Activated naive CD8-positive, alpha-beta T cell treated with anti-CD3 and anti-CD28 coated beads, Interleukin-2, amount 10 ng/mL, durations not matched to agents 7 days and 5 days (primary cell): ENCODE results near the gene HMGB4. TPM values are rescaled to one million over a fixed set of nuclear protein-coding genes. Genes with fewer than 3 reads are reported as not detected.

ENCODE experiments used
- ATAC-seq: fragments of 150-1000 bp; cut with Tn5 transposase; one replicate; pipeline ENCODE4 v1.10.0; 2021; ENCODE audit warnings: low read depth, moderate library complexity
- POLR2A ChIA-PET: fragments of 350-600 bp; sonication (Branson Sonifier 250); formaldehyde crosslinking; loops from one replicate; lab custom pipeline; 2021; ENCODE audit warnings: antibody characterized with exemption; lab: Charles Lee
- DNase-seq: peaks from one replicate; pipeline ENCODE4 v3.0.0; 2021
- H3K27ac Mint-ChIP-seq: one replicate; pipeline ENCODE4 v1.8.0; 2022; ENCODE audit warnings: mild to moderate bottlenecking, mixed read lengths
- H3K27me3 Mint-ChIP-seq: one replicate; pipeline ENCODE4 v1.8.0; 2022; ENCODE audit warnings: mild to moderate bottlenecking, moderate library complexity, mixed read lengths
- H3K36me3 Mint-ChIP-seq: one replicate; pipeline ENCODE4 v1.8.0; 2021; ENCODE audit warnings: mild to moderate bottlenecking, mixed read lengths
- H3K4me1 Mint-ChIP-seq: one replicate; pipeline ENCODE4 v1.8.0; 2021; ENCODE audit warnings: mixed read lengths
- H3K4me3 Mint-ChIP-seq: one replicate; pipeline ENCODE4 v1.8.0; 2022; ENCODE audit warnings: mild to moderate bottlenecking, moderate library complexity, mixed read lengths
- H3K9me3 Mint-ChIP-seq: one replicate; pipeline ENCODE4 v1.8.0; 2021; ENCODE audit warnings: mixed read lengths
- total RNA-seq, 2 experiments: library from RNA; stranded (reverse); gene quantifications; one replicate each; pipeline ENCODE4 v1.2.3, GENCODE V29; 2021

Gene HMGB4
- total RNA-seq, 2 experiments from 2014 or later, result not detected

DNA sequence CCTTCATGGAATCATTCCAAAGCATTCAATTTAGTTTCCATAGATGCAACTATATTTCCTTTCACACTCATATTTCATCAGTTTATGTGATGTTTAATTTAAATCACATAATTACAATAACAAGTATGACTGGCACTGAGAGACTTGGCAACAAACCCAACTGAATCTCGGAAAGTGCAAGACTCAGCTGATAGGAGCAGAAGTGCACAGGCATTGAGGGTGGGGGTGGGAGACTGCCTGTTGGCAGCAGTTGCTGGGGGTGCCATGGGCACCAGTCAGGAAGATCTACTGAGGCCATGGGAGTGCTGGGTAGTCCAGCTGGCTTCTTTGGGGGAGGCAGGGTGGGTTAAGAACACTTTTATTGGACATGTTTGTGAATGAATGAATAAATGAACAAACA is 10.4 kb upstream of the HMGB4 start:
- Mint-ChIP-seq H3K27me3 (peaks cover 2% of the 10 kb centered on the region), H3K36me3 (no peaks in the 10 kb centered on the region), H3K4me1 (no peaks in the 10 kb centered on the region), H3K27ac (no peak overlapping the region), H3K4me3 (no peak overlapping the region), H3K9me3 (no peaks in the 10 kb centered on the region)
- ATAC-seq (no peak), DNase-seq (no peak)
- POLR2A ChIA-PET, result interaction anchor here (0.6 kb wide), 1 partner anchor 152 kb away, joined by 3 read pairs; no protein-coding TSS in a partner anchor

DNA sequence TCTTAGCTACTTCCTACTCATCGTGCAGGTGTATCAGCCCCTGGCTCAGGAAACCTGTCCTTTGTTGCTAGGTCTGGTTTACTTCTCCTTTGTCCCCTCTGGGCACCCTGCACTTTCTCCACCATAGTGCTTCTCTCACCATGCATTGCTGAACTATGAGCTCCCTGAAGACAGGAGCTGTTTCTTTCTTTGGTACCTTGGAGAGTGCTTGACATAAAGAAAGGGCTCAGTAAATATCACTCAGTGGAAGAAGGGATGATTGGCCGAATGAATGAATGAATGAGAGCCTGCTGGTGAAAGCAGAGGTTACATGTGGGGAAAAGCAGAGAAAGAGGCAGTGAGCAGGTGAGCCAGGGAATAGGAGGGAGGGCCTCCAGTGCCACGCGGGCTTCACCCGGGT is 9.8 kb upstream of the HMGB4 start:
- Mint-ChIP-seq H3K27ac (no peak overlapping the region), H3K27me3 (peaks cover 2% of the 10 kb centered on the region), H3K4me1 (no peaks in the 10 kb centered on the region), H3K36me3 (no peaks in the 10 kb centered on the region), H3K9me3 (no peaks in the 10 kb centered on the region), H3K4me3 (no peak overlapping the region)
- ATAC-seq (no peak), DNase-seq (no peak)
- POLR2A ChIA-PET, result no interaction called here

DNA sequence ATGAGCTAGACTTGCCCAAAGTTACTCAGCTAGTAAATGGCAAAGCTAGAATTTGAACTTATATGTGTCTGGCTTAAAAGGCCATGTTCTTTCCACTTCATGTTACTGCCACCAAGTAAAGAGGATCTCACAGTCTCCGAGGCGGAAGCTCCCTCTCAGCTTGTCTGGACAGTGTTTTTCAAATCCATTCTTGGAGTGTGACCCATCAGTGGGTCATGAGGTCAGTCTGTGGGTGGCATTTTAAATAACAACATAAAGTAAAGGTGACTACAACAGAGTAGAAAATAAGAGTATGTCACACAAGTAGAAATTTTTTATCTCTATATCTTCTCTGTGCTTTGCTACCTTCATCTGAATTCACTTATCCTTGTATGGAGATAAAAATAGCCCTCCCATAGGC is 3.2 kb upstream of the HMGB4 start:
- H3K27me3 Mint-ChIP-seq, result peaks cover 2% of the 10 kb centered on the region
- DNase-seq (no peak), ATAC-seq (no peak)
- POLR2A ChIA-PET, result no interaction called here
- H3K36me3 Mint-ChIP-seq, result no peaks in the 10 kb centered on the region
- H3K9me3 Mint-ChIP-seq, result no peaks in the 10 kb centered on the region
- no peaks in the 10 kb centered on the region for H3K4me1 Mint-ChIP-seq
- H3K27ac Mint-ChIP-seq, result no peak overlapping the region
- no peak overlapping the region for H3K4me3 Mint-ChIP-seq

DNA sequence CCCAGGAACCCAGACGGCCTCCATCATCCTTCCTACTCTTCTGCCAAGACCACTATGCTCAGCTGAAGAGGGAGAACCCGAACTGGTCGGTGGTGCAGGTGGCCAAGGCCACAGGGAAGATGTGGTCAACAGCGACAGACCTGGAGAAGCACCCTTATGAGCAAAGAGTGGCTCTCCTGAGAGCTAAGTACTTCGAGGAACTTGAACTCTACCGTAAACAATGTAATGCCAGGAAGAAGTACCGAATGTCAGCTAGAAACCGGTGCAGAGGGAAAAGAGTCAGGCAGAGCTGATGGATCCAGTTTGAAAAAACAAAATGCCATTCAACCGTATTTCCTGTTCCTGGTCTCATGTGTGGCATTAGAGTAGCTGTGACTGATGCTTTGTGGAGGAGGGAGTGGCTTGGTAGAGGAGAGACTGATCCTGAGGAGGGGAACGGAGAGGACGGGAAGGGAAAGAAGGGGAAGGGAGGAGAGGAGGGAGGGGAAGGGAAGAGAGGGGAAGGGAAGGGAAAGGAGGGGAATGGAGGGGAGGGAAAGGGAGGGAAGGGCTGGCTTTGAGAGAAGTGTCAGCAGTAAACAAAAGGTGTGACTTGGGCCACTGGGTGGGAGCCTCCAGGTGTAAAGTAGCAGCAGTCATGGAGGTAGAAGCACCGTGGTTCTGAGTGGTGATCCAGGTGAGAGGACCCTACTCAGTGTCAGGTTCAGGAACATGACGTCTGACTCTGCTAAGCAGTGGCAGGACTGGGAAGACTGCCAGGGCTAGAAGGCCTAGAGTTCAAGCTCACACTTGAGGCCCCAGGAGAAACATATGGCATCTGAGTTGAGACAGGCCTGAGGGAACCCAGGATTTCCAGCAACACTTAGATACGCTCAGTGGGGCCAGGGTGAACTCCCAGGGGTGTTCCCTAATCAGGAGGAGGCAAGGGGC is 846 bp downstream of the HMGB4 start:
- peaks cover 2% of the 10 kb centered on the region for H3K27me3 Mint-ChIP-seq
- H3K9me3 Mint-ChIP-seq, result no peaks in the 10 kb centered on the region
- DNase-seq (no peak), ATAC-seq (no peak)
- no peak overlapping the region for H3K27ac Mint-ChIP-seq
- peaks cover 6% of the 10 kb centered on the region for H3K4me1 Mint-ChIP-seq
- H3K4me3 Mint-ChIP-seq, result no peak overlapping the region
- no peaks in the 10 kb centered on the region for H3K36me3 Mint-ChIP-seq
- POLR2A ChIA-PET, result no interaction called here

DNA sequence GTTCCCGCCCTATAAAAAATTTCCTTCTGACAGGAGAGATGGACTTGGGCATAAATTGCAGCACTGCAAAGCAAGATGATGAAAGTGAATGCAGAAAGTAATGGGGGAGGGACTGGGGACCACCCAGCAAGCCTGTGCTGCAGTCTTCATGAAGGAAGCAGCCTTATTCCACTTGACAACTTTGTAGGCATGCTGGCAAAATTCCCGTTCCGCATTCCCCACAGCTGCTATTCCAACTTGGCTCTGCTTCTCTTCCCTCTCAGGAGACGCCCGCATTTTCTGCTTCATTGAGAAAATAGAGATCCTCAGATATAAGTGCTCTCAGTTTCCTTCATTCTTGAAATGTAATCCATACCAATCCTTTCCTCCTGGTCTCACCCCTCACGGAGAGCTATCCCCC is 2.4 kb downstream of the HMGB4 start:
- Mint-ChIP-seq H3K9me3 (no peaks in the 10 kb centered on the region), H3K4me3 (no peak overlapping the region), H3K27me3 (peaks cover 2% of the 10 kb centered on the region), H3K27ac (no peak overlapping the region), H3K36me3 (no peaks in the 10 kb centered on the region), H3K4me1 (peaks cover 6% of the 10 kb centered on the region)
- no peak for ATAC-seq
- POLR2A ChIA-PET, result no interaction called here
- no peak for DNase-seq

DNA sequence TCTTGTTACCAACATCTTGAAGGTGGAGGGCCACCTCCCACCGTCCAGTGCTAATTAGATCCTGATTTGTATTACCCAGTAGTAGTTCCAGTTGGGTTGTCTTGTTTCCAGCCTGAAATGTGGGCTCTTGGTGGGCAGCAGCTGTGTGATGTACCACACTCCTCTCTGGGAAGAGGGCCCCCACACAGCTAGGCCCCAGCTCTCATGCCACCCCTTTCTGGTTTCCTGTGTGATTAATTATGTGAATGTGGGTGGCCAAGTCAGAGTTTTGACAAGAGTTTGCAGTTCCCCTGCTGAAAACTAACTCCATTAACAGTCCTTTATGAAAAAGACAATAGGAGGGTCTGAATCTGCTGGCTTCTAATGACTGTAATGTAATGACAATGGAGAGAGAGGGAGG is 3.8 kb downstream of the HMGB4 start:
- no peak overlapping the region for H3K4me3 Mint-ChIP-seq
- ATAC-seq, result no peak
- no peak for DNase-seq
- H3K9me3 Mint-ChIP-seq, result no peaks in the 10 kb centered on the region
- H3K27me3 Mint-ChIP-seq, result peaks cover 2% of the 10 kb centered on the region
- no peaks in the 10 kb centered on the region for H3K36me3 Mint-ChIP-seq
- H3K27ac Mint-ChIP-seq, result no peak overlapping the region
- H3K4me1 Mint-ChIP-seq, result peaks cover 6% of the 10 kb centered on the region
- POLR2A ChIA-PET, result no interaction called here

DNA sequence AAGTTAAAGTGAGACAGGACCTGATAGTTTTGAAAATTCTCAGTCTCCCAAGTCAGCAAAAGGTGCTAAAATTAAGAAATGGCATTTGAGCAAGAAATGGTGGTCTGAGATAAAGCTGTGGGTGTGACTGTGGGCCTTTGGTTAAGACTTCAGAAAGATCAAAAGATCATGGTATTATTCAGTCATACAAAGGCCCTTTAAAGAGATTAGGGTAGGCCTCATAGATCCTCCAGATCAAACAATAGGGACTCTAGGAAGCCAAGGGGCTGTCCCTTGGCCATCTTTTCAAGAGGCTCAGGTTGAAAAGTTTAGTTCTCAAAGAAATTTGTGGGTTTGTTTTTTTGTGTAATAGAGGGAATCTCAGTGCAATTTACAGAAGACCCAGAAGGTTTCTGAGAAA is 8.4 kb downstream of the HMGB4 start:
- Mint-ChIP-seq H3K9me3 (peaks cover 2% of the 10 kb centered on the region), H3K27ac (no peak overlapping the region), H3K27me3 (peaks cover 8% of the 10 kb centered on the region), H3K4me3 (no peak overlapping the region), H3K36me3 (no peaks in the 10 kb centered on the region), H3K4me1 (peaks cover 6% of the 10 kb centered on the region)
- no peak for ATAC-seq
- POLR2A ChIA-PET, result no interaction called here
- no peak for DNase-seq

DNA sequence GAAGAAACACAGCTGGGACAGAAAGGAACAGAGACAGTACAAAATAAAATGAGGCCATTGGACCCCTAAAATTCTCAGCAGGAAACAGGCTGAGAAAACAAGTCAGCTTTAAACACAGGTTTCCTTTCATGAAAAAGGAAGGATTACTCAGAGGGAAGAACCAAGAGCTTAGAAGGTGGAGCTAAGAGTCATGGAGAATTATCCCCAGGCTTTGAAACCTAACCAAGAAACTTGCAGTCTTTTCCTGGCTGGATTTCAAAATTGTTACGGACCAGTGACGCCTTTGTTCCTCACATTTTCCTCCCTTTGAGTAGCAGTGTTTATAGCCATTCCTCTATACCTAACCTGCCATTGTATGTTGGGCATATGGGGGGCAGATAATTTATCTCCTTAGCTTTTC is 8.8 kb downstream of the HMGB4 start:
- Mint-ChIP-seq H3K27me3 (peaks cover 8% of the 10 kb centered on the region), H3K36me3 (no peaks in the 10 kb centered on the region), H3K4me1 (peaks cover 3% of the 10 kb centered on the region), H3K27ac (no peak overlapping the region), H3K9me3 (peaks cover 2% of the 10 kb centered on the region), H3K4me3 (no peak overlapping the region)
- DNase-seq (no peak), ATAC-seq (no peak)
- POLR2A ChIA-PET, result no interaction called here

DNA sequence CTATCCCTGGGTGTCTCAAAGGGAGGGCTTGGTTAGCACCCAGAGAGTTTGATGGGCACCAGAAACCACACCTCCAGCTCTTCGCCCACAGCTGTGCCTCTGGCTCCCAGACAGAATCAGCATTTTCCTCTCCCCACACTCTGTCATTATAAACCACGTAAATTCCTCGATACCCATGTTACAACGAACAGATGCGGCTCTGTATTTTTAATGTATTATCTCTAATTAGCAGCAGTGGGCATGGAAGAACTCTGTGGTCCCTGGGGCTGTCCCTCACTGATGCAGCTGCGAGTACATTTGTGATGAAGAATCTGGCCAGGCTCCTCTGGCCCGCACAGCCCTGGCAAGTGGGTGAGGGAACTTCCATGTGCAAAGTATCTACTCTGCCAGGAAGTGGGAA is 10.8 kb downstream of the HMGB4 start:
- peaks cover 2% of the 10 kb centered on the region for H3K9me3 Mint-ChIP-seq
- no peak for DNase-seq
- no peak for ATAC-seq
- no peaks in the 10 kb centered on the region for H3K36me3 Mint-ChIP-seq
- no peaks in the 10 kb centered on the region for H3K4me1 Mint-ChIP-seq
- H3K27me3 Mint-ChIP-seq, result peaks cover 8% of the 10 kb centered on the region
- H3K4me3 Mint-ChIP-seq, result no peak overlapping the region
- H3K27ac Mint-ChIP-seq, result no peak overlapping the region
- POLR2A ChIA-PET, result no interaction called here

DNA sequence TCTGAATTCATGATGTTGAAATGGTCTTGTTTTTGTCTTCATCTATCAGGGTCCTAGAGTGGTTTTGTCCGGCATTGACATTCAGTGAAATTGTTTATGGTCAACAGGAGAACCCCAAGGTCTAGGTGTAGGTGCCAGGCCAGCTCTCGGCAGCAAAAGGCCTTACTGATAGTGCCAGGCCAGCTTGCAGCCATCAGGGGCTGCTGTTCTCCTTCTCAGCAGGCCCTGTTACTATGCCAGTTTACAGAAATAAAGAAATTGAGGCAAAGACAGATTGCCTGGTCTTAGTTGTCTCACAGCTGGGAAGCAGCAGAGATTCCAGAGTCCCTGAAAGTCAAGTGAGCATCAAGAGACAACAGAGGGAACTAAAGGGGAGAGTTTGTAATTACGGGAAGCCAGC is 12.0 kb downstream of the HMGB4 start:
- Mint-ChIP-seq H3K27ac (no peak overlapping the region), H3K36me3 (no peaks in the 10 kb centered on the region), H3K27me3 (peaks cover 8% of the 10 kb centered on the region), H3K4me3 (no peak overlapping the region), H3K9me3 (peaks cover 2% of the 10 kb centered on the region), H3K4me1 (no peaks in the 10 kb centered on the region)
- POLR2A ChIA-PET, result no interaction called here
- DNase-seq, result no peak
- ATAC-seq, result no peak

DNA sequence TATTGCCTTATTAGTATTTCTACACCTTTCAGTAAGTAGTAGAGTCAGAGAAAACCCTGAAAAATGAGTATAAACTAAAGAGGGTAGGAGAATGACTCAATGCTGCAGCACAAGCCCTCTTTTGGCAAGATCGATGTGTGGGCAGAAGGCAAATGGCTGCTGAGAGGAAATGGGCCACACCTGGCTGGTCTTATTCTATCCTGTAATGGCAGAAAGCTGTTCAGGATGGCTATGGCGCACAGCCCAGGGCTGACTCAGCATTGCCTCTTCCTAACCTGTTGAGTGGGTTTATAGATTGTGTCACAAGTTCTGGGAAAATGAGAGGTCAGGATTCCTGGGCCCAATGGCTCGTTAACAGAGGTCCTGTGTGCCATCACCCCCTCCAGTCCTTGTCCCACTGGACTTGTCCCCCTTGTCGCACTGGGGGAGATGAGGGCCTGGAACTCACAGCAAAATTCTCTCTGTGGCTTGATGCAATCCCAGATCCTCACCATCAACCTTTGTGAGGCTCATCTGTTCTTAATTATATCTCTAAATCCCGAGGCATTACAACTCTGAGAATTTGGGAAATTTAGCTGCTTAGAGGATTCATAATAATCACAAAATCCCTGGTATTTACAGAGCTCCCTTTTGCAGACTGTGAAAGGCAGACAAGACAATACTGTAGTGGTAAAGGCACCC is 13.2 kb downstream of the HMGB4 start:
- H3K27me3 Mint-ChIP-seq, result peaks cover 8% of the 10 kb centered on the region
- DNase-seq, result no peak
- H3K4me1 Mint-ChIP-seq, result no peaks in the 10 kb centered on the region
- no peak overlapping the region for H3K27ac Mint-ChIP-seq
- no peak for ATAC-seq
- H3K4me3 Mint-ChIP-seq, result no peak overlapping the region
- POLR2A ChIA-PET, result no interaction called here
- no peaks in the 10 kb centered on the region for H3K36me3 Mint-ChIP-seq
- H3K9me3 Mint-ChIP-seq, result peaks cover 2% of the 10 kb centered on the region

DNA sequence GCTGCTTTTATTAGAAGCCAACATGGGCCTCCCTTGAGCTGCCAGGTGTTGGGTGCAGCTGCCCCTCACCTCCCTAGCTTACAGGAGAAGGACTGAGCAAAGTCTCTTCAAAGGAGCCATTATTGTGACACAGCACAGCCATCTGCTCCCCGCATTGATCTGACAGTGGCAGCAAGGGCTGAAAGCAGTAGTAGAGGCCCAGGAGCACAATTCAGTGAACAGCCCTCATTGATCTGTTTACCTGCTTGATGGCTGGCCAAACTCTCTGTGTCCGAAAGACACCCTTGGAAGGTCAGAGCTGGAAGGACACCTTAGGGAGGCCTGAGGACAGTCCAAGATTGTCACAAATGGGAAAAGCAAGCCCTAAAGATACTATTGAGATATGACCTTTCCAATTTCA is 14.5 kb downstream of the HMGB4 start:
- ATAC-seq, result no peak
- no peaks in the 10 kb centered on the region for H3K36me3 Mint-ChIP-seq

DNA sequence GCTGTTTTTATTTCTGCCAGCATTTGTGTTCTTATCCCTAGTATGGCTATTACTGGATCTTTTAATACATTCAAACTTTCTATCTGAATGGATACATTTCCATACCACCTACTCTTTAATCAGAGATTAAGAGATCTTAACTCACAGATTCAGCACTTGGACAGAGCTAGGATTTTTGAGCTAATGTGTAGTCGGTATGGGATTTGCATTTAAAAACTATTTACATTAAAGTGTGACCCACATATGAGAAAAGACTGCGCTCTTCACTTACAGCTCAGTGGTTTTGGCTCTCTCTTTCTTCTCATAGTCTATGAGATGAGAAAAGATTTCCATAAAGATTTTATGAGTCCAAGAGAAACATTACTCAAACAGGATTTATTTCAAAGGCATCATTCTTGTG is 16.4 kb downstream of the HMGB4 start:
- Mint-ChIP-seq H3K9me3 (no peaks in the 10 kb centered on the region), H3K4me1 (no peaks in the 10 kb centered on the region), H3K27ac (no peak overlapping the region), H3K36me3 (no peaks in the 10 kb centered on the region), H3K4me3 (no peak overlapping the region), H3K27me3 (peaks cover 11% of the 10 kb centered on the region)
- DNase-seq (no peak), ATAC-seq (no peak)
- POLR2A ChIA-PET, result no interaction called here

More for the DNA sequence above, 14.5 kb downstream of the HMGB4 start:
- Mint-ChIP-seq H3K4me3 (no peak overlapping the region), H3K9me3 (no peaks in the 10 kb centered on the region), H3K27me3 (peaks cover 12% of the 10 kb centered on the region), H3K27ac (no peak overlapping the region), H3K4me1 (no peaks in the 10 kb centered on the region)
- POLR2A ChIA-PET, result no interaction called here
- DNase-seq, result no peak

DNA sequence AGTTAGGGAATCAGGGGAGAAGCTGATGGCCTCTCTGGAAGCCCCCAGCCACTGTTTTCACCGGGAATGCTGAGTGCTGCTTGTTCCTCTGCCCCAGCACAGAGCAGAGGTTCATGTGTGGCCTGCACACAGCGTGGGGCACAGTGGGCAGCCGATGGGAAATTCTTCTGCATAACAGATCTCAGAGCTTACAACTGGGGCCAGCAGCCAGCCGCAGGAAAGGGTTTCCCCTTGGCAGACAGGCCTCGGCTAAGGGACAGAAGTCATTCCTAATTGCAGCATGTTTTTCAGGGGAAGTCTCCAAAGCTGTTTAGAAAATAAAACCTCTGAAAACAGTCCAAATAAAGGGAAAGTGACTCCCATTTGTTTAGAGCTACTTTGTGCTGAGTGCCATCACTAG is 22.6 kb downstream of the HMGB4 start:
- ATAC-seq (no peak), DNase-seq (no peak)
- Mint-ChIP-seq H3K36me3 (no peaks in the 10 kb centered on the region), H3K27ac (no peak overlapping the region), H3K9me3 (no peaks in the 10 kb centered on the region), H3K27me3 (peaks cover 11% of the 10 kb centered on the region), H3K4me3 (no peak overlapping the region), H3K4me1 (no peaks in the 10 kb centered on the region)
- POLR2A ChIA-PET, result no interaction called here
